ENCODE data around the gene AIG1.

Gene AIG1

DNA sequence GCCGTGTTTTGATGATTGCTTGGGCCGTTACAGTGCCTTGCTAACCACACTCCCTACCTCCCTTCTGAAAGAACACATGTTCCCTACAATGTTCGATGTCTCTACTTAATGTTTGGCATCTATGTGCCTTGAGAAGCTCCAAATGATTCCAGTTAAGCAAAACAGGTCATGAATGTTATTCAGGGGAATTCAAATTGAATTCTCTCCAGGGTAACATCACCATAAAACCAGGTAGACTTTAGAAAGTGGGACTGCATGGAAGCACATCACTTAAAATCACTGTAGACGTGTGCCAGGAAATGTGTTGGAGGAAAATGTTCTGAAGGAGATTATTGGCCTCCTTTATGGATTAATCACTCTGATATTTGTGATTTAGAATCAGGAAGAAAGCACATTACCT lies 261.7 kb downstream of the AIG1 start:
- H3K4me1 ChIP-seq (ENCODE audit: control insufficient read depth, insufficient read depth, low read length, poor library complexity, severe bottlenecking), result no peaks in the 10 kb centered on the region
- DNase-seq, result no peak
- no peaks in the 10 kb centered on the region for H3K36me3 ChIP-seq (ENCODE audit: control insufficient read depth, insufficient read depth, low read length)
- H3K27me3 ChIP-seq (replicated peaks; ENCODE audit: control insufficient read depth, insufficient read depth, low read length, poor library complexity, severe bottlenecking), result no peaks in the 10 kb centered on the region
- H3K27ac ChIP-seq (ENCODE audit: insufficient read depth, low read length, poor library complexity, severe bottlenecking), result no peak overlapping the region
- H3K4me3 ChIP-seq (ENCODE audit: insufficient read depth, low read depth, low read length, poor library complexity, severe bottlenecking), result no peak overlapping the region
- no peaks in the 10 kb centered on the region for H3K9me3 ChIP-seq (ENCODE audit: control insufficient read depth, low read length)

- Histone ChIP-seq H3K4me1 (ENCODE audit: control insufficient read depth, insufficient read depth, low read length, poor library complexity, severe bottlenecking) (no peaks in the 10 kb centered on the region), H3K27me3 (replicated peaks; ENCODE audit: control insufficient read depth, insufficient read depth, low read length, poor library complexity, severe bottlenecking) (no peaks in the 10 kb centered on the region), H3K27ac (ENCODE audit: insufficient read depth, low read length, poor library complexity, severe bottlenecking) (no peak overlapping the region), H3K4me3 (ENCODE audit: insufficient read depth, low read depth, low read length, poor library complexity, severe bottlenecking) (no peak overlapping the region), H3K9me3 (ENCODE audit: control insufficient read depth, low read length) (no peaks in the 10 kb centered on the region), H3K36me3 (ENCODE audit: control insufficient read depth, insufficient read depth, low read length) (no peaks in the 10 kb centered on the region)
- DNase-seq, result no peak
These were observed 263.2 kb downstream of the AIG1 start for GRCh38 chr6:143323729-143324470.

GRCh38 chr6:143325379-143326140 lies 264.9 kb downstream of the AIG1 start:
- H3K4me3 ChIP-seq (ENCODE audit: insufficient read depth, low read depth, low read length, poor library complexity, severe bottlenecking), result no peak overlapping the region
- no peaks in the 10 kb centered on the region for H3K4me1 ChIP-seq (ENCODE audit: control insufficient read depth, insufficient read depth, low read length, poor library complexity, severe bottlenecking)
- H3K36me3 ChIP-seq (ENCODE audit: control insufficient read depth, insufficient read depth, low read length), result no peaks in the 10 kb centered on the region
- no peaks in the 10 kb centered on the region for H3K9me3 ChIP-seq (ENCODE audit: control insufficient read depth, low read length)
- H3K27ac ChIP-seq (ENCODE audit: insufficient read depth, low read length, poor library complexity, severe bottlenecking), result no peak overlapping the region
- no peaks in the 10 kb centered on the region for H3K27me3 ChIP-seq (replicated peaks; ENCODE audit: control insufficient read depth, insufficient read depth, low read length, poor library complexity, severe bottlenecking)
- DNase-seq, result no peak

DNA sequence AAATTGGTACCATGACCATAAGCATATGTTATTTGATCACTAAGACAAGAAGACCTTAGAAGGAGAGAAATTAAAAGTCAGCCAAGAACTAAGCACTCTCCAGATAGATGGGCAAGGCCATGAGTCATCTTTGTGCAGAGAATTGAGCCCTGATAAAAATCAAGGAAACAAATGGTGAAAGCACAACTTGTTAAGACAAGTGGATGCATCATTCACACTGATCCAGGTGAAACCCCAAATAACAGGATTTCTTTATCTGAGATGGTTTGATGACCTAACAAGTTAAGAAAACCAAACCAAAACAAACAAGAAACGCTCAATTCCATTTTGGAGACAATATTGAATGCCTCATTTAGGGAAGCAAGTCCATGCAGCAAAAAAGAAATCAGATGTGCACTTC lies 268.2 kb downstream of the AIG1 start:
- Histone ChIP-seq H3K4me3 (ENCODE audit: insufficient read depth, low read depth, low read length, poor library complexity, severe bottlenecking) (no peak overlapping the region), H3K9me3 (ENCODE audit: control insufficient read depth, low read length) (no peaks in the 10 kb centered on the region), H3K36me3 (ENCODE audit: control insufficient read depth, insufficient read depth, low read length) (no peaks in the 10 kb centered on the region), H3K27me3 (replicated peaks; ENCODE audit: control insufficient read depth, insufficient read depth, low read length, poor library complexity, severe bottlenecking) (no peaks in the 10 kb centered on the region), H3K27ac (ENCODE audit: insufficient read depth, low read length, poor library complexity, severe bottlenecking) (no peak overlapping the region), H3K4me1 (ENCODE audit: control insufficient read depth, insufficient read depth, low read length, poor library complexity, severe bottlenecking) (no peaks in the 10 kb centered on the region)
- no peak for DNase-seq

DNA sequence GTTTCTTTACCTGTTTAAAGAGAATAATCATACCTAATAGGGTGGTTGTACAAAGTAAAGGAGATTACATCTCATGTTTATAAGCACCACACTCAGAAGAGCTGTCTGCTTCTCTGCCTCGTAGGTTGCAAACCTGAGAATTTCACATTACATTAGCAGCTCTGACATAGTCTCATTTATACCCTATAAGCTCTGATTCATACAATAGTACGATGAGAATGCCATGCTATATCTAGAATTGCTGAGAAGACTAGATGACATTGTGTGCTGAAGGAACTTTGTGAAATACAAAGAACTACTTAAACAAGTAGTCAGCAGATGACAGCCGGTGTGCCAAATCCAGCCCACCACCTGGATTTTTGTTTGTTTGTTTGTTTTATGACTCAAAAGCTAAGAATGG lies 268.6 kb downstream of the AIG1 start:
- Histone ChIP-seq H3K27me3 (replicated peaks; ENCODE audit: control insufficient read depth, insufficient read depth, low read length, poor library complexity, severe bottlenecking) (no peaks in the 10 kb centered on the region), H3K4me3 (ENCODE audit: insufficient read depth, low read depth, low read length, poor library complexity, severe bottlenecking) (no peak overlapping the region), H3K36me3 (ENCODE audit: control insufficient read depth, insufficient read depth, low read length) (no peaks in the 10 kb centered on the region), H3K27ac (ENCODE audit: insufficient read depth, low read length, poor library complexity, severe bottlenecking) (no peak overlapping the region), H3K9me3 (ENCODE audit: control insufficient read depth, low read length) (no peaks in the 10 kb centered on the region), H3K4me1 (ENCODE audit: control insufficient read depth, insufficient read depth, low read length, poor library complexity, severe bottlenecking) (no peaks in the 10 kb centered on the region)
- no peak for DNase-seq

DNA sequence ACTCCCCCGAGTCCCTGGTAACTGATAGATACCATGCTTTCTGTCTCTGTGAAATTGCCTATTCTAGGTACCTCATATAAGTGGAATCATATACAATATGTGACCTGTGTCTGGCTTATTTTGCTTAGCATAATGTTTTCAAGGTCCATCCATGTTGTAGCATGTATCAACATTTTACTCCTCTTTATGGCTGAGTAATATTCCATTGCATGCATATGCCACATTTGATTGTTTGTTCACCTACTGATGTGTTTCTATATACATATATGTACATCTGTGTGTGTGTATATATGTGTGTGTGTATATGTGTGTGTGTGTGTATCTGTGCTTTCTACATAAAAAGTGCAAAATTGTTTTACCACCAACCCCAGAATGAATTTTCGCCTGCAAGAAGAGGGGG lies 270.7 kb downstream of the AIG1 start:
- H3K27me3 ChIP-seq (replicated peaks; ENCODE audit: control insufficient read depth, insufficient read depth, low read length, poor library complexity, severe bottlenecking), result no peaks in the 10 kb centered on the region

GRCh38 chr6:143332153-143332845 lies 271.6 kb downstream of the AIG1 start:
- no peak overlapping the region for H3K27ac ChIP-seq (ENCODE audit: insufficient read depth, low read length, poor library complexity, severe bottlenecking)
- no peaks in the 10 kb centered on the region for H3K9me3 ChIP-seq (ENCODE audit: control insufficient read depth, low read length)
- no peak for DNase-seq
- H3K36me3 ChIP-seq (ENCODE audit: control insufficient read depth, insufficient read depth, low read length), result no peaks in the 10 kb centered on the region
- no peaks in the 10 kb centered on the region for H3K4me1 ChIP-seq (ENCODE audit: control insufficient read depth, insufficient read depth, low read length, poor library complexity, severe bottlenecking)
- H3K4me3 ChIP-seq (ENCODE audit: insufficient read depth, low read depth, low read length, poor library complexity, severe bottlenecking), result no peak overlapping the region
- H3K27me3 ChIP-seq (replicated peaks; ENCODE audit: control insufficient read depth, insufficient read depth, low read length, poor library complexity, severe bottlenecking), result no peaks in the 10 kb centered on the region

More for the DNA sequence above, 270.7 kb downstream of the AIG1 start:
- no peak overlapping the region for H3K4me3 ChIP-seq (ENCODE audit: insufficient read depth, low read depth, low read length, poor library complexity, severe bottlenecking)
- H3K4me1 ChIP-seq (ENCODE audit: control insufficient read depth, insufficient read depth, low read length, poor library complexity, severe bottlenecking), result no peaks in the 10 kb centered on the region
- H3K27ac ChIP-seq (ENCODE audit: insufficient read depth, low read length, poor library complexity, severe bottlenecking), result no peak overlapping the region
- DNase-seq, result no peak
- H3K9me3 ChIP-seq (ENCODE audit: control insufficient read depth, low read length), result no peaks in the 10 kb centered on the region
- H3K36me3 ChIP-seq (ENCODE audit: control insufficient read depth, insufficient read depth, low read length), result no peaks in the 10 kb centered on the region

GRCh38 chr6:143333081-143333480 lies 272.4 kb downstream of the AIG1 start:
- Histone ChIP-seq H3K9me3 (ENCODE audit: control insufficient read depth, low read length) (no peaks in the 10 kb centered on the region), H3K4me1 (ENCODE audit: control insufficient read depth, insufficient read depth, low read length, poor library complexity, severe bottlenecking) (no peaks in the 10 kb centered on the region), H3K27ac (ENCODE audit: insufficient read depth, low read length, poor library complexity, severe bottlenecking) (no peak overlapping the region), H3K27me3 (replicated peaks; ENCODE audit: control insufficient read depth, insufficient read depth, low read length, poor library complexity, severe bottlenecking) (no peaks in the 10 kb centered on the region), H3K36me3 (ENCODE audit: control insufficient read depth, insufficient read depth, low read length) (no peaks in the 10 kb centered on the region), H3K4me3 (ENCODE audit: insufficient read depth, low read depth, low read length, poor library complexity, severe bottlenecking) (no peak overlapping the region)
- DNase-seq, result no peak

DNA sequence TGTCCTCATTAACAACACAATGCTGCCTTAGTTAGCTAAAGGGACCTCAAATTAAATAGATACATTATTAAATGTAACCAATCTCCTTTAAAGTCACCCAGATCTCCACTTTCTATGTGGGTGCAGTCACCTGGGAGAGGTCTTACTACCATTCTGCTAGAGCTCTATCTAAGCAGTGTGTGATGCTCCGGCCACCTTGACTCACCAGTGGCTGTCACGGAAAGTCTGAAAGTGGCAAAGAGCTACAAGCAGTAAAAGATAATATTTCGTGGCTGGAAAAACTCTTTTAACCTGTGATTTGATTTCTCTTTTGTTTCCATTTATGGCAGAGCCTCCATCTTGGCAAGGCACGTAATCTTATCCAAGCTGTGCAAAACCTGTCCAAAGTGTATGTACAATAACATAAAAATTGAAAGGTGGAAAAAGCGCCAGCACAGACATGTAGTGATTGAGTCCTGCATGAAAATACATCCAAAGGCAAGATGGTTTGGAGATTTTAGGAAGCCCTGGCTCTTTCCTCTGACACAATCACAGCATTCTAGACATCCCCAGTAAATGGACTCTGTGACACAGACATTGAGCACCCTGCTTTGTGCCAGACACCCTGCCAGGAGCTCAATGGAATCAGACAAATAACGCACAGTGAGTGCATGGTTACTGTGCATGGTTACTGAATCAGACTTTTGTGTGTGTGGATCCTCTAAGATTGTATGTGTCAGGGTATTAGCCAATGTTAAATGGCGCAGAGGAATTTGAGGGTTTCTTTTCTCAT lies 273.2 kb downstream of the AIG1 start:
- H3K27me3 ChIP-seq (replicated peaks; ENCODE audit: control insufficient read depth, insufficient read depth, low read length, poor library complexity, severe bottlenecking), result no peaks in the 10 kb centered on the region
- DNase-seq, result no peak
- no peaks in the 10 kb centered on the region for H3K4me1 ChIP-seq (ENCODE audit: control insufficient read depth, insufficient read depth, low read length, poor library complexity, severe bottlenecking)
- H3K36me3 ChIP-seq (ENCODE audit: control insufficient read depth, insufficient read depth, low read length), result no peaks in the 10 kb centered on the region
- no peaks in the 10 kb centered on the region for H3K9me3 ChIP-seq (ENCODE audit: control insufficient read depth, low read length)
- no peak overlapping the region for H3K27ac ChIP-seq (ENCODE audit: insufficient read depth, low read length, poor library complexity, severe bottlenecking)
- no peak overlapping the region for H3K4me3 ChIP-seq (ENCODE audit: insufficient read depth, low read depth, low read length, poor library complexity, severe bottlenecking)
